HG03457 (cell line): ENCODE results near the gene CD72.
"Not testable (repeated sequence)": the region's sequence is repeated elsewhere in the genome, so short reads cannot be mapped to it uniquely, and the experiment has no call there.

Source experiments
- ATAC-seq: cut with Tn5 transposase; IDR thresholded peaks from one replicate; pipeline ENCODE4 v1.9.1; 2021; ENCODE audit warnings: moderate number of reproducible peaks; ENCODE audit not compliant: unreplicated experiment

CD72 gene

DNA sequence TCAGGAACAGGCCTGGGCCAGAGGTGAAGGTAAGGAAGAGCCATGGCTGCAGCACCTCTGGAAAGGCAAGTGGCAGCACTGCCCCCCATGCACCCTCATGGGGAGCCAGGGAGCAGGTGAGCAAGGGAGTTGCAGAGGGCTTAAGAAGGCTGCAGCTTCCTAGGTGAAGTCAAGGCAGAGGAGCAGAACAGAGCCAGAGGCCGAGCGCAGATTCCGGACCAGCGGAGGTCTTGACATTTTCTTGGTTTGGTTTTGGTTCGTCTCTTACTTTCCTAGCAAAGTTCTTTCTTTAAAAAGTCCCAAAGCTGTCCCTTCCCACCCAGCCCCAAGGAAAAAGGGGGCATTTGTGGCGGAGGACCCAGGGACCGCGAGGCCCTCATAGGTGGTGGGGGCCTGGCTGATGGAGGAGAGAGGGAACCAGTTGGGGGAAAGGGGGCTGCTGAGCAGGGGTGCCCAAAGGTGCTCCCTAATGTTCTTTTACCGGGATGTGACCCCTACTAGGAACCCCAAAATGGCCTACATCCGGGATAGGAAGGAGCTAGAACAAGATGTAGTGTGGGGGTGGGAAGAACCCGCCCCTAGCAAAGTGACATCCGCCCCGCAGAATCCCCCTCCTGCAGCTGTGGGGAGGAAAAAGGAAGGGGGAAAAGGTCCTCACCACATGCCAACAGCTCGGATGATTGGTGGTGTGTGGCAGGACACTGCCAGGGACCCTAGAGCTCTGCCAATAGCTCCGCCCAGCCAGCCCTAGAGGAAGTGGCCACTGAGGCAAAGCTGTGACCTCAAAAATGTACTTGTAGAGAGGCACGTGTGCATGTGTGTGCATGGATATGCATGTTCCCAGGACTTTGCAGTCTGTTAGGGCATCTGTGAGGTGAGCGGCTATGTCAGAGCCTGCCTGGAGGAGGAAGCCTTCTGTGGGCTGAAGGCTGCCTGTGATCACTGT, 914 bp upstream of the CD72 start:
- peak; percentile 42 for ATAC-seq

DNA sequence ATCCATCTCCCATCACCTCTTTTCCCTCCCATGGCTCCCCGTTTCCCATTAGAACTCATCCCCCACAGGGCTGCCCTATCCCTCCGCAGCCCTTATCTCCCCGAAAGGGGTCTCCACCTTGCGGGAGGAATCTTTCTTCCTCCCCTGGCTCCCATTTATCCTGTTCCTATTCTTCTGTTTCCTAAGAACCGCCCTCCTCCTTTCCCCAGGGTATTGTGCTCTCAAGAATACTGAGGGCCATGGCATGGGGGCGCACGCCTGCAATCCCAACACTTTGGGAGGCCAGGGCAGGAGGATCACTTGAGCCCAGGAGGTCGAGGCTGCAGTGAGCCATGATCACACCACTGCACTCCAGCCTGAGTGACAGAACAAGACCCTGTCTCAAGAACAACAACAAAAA, 665 bp downstream of the CD72 start:
- no peak for ATAC-seq

DNA sequence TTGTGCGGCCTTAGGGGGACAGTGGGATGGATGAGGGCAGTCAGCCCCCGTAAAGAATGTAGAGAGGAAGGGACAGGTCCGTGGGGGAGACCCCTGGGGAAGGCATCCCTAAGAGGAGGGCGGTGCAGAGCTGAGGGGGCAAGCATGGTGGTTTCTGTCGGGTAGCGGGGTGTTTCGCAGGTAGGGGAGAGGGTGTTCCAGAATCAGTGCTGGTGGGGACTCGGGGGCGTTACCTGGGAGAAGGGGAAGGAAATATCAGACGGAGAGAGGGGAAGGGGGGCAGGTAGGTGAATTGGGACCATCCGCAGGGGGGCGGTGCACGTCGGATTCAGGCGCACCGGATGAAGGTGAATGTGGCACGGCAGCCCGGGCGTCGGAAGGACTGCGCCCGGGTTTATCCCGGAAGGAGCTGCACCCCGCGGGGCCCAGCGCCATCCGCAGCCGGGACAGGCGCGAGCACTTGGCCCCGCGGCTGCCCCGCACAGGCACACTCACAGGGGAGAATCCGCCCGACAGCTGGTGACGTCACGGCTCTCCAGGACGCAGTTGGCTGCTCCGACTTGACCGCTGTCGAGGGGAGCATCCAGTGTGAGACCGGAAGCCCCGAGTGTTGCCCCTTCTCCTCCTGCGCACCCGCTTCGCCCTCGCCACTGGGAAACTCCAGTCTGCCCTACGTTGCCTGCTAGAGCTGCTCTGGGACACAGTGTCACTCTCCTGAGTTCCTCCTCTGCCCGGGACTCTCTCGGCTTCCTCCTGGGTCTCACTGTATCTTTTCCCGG, 1.3 kb downstream of the CD72 start:
- no peak for ATAC-seq

DNA sequence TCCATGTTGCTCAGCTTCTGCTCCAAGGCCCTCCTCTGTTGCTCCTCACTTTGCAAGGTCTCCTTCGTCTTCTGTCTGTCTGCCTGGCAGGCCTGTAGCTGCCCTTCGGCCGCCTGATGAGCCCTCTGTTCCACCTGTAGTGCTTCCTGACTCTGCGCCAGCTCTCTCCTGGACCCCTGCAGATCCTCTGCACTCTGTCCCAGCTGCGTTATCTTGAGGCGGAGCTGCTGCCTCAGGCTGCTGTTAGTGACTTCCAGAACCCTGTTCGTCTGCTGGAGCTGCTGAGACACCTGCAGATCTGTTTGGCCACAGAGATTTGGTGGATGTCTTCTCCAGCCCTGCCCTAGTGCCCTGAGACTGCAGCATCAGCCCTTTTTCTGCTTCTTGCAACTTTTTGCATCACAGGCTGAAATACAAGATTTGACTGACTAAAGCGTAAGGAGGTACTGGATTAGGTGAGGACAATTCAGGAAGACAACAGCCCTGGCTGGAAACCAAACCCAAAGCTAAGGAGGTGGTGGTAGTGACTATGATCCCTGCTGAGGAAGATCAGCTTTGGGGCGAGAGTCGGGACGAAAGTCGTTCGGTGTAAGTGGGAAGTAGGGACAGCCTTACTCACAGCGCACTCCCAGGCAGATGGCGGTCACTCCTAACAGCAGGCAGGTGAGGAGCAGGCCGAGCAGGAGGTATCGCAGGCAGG, 2.1 kb downstream of the CD72 start:
- no peak for ATAC-seq

- ATAC-seq = no peak
These were observed 5.4 kb downstream of the CD72 start for GRCh38 chr9:35612843-35613242.

DNA sequence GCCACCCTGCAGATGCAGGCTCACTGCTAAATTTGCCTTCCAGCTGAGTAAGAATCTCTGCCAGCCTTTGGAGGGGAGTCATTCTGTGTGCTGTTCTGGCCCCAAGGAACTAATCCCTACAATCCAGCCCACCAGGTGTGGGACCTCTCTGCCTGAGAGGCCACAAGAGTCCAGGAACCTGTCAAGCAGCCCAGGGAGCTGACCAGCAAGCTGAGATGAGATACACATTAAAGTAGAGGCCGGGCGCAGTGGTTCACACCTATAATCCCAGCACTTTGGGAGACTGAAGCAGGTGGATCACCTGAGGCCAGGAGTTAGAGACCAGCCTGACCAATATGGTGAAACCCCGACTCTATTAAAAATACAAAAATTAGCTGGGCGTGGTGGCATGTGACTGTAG, 6.1 kb downstream of the CD72 start:
- not testable (repeated sequence) for ATAC-seq

- no peak for ATAC-seq
These were observed 6.9 kb downstream of the CD72 start for GRCh38 chr9:35611230-35611797.

- ATAC-seq = no peak
These were observed 8.4 kb downstream of the CD72 start for GRCh38 chr9:35609820-35610163.

DNA sequence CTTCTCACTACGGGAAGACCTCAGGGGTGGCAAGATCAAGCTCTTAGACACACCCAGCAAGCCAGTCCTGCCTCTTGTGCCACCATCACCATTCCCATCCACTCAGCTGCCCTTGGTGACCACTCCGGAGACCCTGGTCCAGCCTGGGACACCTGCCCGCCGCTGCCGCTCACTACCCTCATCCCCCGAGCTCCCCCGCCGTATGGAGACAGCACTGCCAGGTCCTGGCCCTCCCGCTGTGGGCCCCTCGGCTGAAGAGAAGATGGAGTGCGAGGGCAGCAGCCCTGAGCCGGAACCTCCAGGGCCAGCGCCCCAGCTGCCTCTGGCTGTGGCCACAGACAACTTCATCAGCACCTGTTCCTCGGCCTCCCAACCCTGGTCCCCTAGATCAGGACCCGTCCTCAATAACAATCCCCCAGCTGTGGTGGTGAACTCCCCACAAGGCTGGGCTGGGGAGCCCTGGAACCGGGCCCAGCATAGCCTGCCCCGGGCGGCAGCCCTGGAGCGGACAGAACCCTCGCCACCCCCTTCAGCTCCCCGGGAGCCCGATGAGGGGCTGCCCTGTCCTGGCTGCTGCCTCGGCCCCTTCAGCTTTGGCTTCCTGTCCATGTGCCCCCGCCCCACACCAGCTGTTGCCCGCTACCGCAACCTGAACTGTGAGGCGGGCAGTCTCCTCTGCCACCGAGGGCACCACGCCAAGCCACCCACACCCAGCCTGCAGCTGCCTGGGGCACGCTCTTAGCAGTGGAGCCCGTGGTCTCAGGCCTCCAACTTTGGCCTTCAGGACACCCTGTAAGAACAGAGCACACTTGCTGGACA, 9.0 kb downstream of the CD72 start:
- no peak for ATAC-seq

GRCh38 chr9:35608221-35608620, 10.0 kb downstream of the CD72 start:
- no peak for ATAC-seq

DNA sequence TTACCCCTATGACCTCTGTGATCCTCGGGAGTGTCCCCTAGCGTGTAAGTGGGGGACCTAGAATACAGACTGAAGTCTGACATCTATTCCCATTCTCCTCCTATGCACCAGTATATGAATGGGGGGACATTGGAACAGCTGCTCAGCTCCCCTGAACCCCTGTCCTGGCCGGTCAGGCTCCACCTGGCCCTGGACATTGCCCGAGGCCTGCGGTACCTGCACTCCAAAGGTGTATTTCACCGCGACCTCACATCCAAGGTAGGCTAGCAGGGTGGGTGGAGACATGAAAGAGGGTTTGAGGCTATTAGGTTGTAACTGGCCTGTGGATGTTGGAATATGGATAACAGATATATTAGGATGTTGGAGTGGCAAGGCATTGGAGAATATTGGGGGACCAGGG, 11.5 kb downstream of the CD72 start:
- no peak for ATAC-seq

DNA sequence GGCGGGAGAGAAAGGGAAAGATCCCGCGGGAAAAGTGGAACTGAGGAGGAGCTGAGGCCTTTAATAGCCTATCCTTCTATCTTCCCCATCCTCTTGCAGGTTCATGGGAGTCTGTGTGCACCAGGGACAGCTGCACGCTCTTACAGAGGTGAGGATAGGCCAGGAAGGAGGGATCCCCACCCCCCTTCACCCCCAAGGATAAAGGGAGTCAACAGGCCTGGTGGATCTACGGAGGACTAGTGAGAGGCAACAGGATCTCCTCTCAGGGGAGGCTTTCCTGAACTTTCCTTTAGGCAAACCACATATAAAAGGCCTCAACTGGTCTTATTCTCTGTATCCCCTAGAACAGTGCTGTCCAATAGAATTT, 12.1 kb downstream of the CD72 start:
- ATAC-seq = no peak

DNA sequence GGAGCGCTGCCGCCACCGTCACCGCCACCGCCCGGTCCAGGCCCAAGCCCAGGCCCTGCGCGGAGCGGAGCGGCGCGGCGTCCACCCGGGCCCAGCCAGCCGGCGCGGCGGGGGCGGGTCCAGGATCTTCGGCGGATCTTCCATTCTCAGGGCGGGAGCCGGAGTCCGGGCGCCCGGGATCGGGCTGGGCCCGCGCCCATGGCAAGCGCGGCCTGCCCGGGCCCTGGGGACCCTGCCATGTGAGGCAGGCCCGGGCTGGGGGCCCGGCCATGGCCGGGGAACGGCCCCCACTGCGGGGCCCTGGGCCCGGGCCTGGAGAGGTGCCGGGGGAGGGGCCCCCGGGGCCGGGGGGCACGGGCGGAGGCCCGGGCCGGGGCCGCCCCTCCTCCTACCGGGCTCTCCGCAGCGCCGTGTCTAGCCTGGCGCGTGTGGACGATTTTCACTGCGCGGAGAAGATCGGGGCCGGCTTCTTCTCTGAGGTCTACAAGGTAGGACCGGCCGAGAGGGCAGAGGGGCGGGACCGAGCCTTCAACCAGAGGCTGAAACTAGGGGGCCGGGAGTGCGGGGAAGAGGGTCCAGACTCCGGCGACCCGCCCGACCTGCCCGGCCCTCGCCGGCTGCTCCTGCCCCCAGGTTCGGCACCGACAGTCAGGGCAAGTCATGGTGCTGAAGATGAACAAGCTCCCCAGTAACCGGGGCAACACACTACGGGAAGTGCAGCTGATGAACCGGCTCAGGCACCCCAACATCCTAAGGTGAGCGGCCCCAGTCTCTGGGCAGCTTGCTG, 12.7 kb downstream of the CD72 start:
- peak; percentile 7 for ATAC-seq

GRCh38 chr9:35604578-35605350, 13.4 kb downstream of the CD72 start, which contains the start of gene TESK1:
TSS of gene TESK1 (plus strand) at chr9:35605262. CDS start at chr9:35605620, 358 bp downstream.
- peak; percentile 38 for ATAC-seq

DNA sequence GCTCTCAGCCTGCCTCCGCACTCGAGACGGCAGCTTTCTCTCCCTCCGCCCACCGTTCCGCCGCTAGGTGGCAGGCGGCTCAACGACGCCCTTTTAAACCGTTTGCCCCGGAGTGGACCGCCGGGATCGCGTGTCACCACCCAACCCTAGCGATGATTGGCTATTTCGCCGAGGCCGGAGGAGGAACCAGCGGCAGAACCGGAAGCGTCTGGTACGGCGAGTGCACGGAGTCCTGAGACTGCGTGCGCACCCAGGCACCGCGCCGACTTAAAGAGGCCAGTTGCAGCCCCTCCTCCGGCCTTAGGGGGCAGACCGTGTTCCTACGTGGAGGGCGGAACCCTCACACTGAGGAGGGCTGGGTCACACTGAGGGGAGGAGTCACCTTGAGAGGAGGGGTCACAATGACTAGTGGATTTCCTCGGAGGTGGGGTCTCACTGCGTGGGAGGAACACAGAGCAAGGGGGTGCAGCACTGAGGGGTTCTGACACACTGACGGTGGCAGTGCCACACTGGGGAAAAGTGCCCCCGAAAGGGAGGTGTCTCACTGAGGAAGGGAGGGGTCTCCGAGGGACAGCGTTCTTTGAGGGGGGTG, 14.1 kb downstream of the CD72 start:
- peak; percentile 73 for ATAC-seq

DNA sequence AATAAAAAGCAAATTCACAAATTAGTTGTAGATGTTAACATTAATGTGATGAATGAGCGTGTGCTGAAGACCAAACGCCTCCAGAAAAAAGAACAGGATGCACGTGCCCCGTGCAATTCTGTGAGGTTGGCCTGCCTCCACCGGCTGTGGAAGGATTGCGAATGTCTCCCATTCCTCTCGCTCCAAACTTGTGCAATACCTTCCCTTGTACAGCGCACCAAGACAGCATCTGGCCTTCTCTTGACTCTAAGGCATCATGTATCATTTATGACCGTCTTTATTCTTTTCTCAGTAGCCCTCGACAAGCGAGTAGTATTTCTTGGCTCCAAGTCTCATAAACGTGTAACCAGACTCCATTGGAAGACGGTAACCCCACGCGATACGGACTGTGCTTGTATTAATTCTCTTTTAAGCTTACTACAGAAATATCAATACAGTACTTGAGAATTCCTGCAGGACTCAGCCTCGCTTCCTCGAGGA, 14.7 kb downstream of the CD72 start:
- no peak for ATAC-seq

DNA sequence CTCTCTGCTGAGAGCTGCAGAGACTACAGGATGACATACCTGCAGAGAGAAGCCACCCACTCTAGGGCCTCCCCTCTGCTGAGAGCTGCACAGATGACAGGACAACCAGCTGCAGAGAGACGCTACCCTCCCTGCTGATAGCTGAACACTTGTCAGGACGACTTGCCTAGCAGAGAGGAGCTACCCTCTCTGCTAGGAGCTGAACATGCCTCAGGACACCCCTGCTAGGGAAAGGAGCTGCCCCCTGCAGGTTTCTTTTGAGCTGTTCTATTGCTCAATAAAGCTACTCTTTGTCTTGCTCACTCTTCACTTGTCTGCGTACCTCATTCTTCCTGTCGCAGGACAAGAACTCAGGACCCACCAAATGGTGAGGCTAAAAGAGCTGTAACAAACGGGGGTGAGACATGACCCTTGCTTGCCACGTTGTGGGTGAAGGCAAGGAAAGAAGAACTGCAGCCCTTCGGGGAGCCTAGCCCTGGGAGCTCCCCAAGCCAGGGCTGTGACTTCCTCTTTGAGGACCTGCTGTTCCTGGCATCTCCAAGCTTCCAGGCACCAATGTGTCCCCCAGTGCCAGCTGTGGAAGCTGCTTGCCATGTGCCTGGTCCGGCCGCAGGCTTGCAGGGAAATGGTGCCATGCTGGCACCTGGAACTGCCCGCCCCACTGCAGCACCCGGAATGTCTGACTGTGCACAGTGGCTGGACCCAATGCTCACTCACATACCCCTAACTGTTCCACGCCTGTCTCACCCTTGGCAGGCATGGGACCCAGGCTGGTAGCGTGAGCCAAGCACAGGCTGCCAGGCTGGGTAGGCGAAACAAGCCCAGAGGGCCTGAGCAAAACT, 18.2 kb downstream of the CD72 start:
- ATAC-seq = no peak
